HUES64 (cell line): ENCODE measurements around the gene POU2F2.
"Not testable (repeated sequence)": the region's sequence is repeated elsewhere in the genome, so short reads cannot be mapped to it uniquely, and the experiment has no call there.

Experiments used
- H3K27ac ChIP-seq: 2 replicates; pipeline ENCODE4 v1.7.0; 2013; ENCODE audit warnings: low read depth, low read length, inconsistent platforms
- H3K27me3 ChIP-seq: 2 replicates; pipeline ENCODE4 v1.6.1; 2013; ENCODE audit warnings: mild to moderate bottlenecking, low read length; ENCODE audit not compliant: insufficient read depth
- H3K36me3 ChIP-seq: 2 replicates; pipeline ENCODE4 v1.6.1; 2013; ENCODE audit warnings: mild to moderate bottlenecking, low read length; ENCODE audit not compliant: insufficient read depth
- H3K4me1 ChIP-seq: 2 replicates; pipeline ENCODE4 v1.6.1; 2013; ENCODE audit warnings: mild to moderate bottlenecking, low read length, moderate library complexity; ENCODE audit not compliant: insufficient read depth
- H3K4me3 ChIP-seq: 2 replicates; pipeline ENCODE4 v1.5.1; 2013; ENCODE audit warnings: mild to moderate bottlenecking, low read length, moderate library complexity
- H3K9ac ChIP-seq: 2 replicates; pipeline ENCODE4 v1.6.1; 2013; ENCODE audit warnings: mild to moderate bottlenecking, low read depth, low read length
- H3K9me3 ChIP-seq: 2 replicates; pipeline ENCODE4 v1.6.1; 2013; ENCODE audit warnings: low read depth, low read length; ENCODE audit not compliant: insufficient read depth
- WGBS: fragments of 150-250, 120-280 bp; methylation state at CpG from one replicate; pipeline ENCODE4 v1.1.7; 2013; ENCODE audit warnings: missing lambda C conversion rate; 5-methylcytosine and 5-hydroxymethylcytosine counted together

Gene POU2F2

DNA sequence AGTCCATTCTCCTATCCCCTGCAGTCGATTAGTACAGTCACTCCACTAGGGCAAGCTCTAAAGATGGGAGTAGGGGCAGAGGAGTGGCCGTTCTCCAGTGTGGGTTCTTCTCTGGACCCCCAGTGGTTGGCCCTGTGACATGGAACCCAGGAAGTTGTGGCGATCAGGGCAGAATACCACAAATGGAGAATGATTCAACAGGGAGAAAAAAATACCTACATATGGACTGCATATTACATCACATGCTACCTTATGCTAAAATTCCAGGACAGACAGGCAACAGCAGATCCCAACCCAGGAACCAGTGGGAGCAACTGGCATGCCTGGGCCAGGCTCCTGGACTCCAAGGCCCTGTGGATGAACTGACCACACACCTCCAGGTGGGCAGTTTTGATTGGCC is 20.4 kb downstream of the POU2F2 start:
- Histone ChIP-seq H3K4me3 (no peak overlapping the region), H3K9me3 (no peaks in the 10 kb centered on the region), H3K36me3 (no peaks in the 10 kb centered on the region), H3K9ac (no peak overlapping the region), H3K27ac (no peak overlapping the region), H3K4me1 (peaks cover 21% of the 10 kb centered on the region), H3K27me3 (no peaks in the 10 kb centered on the region)
- 82% methylated on average over 3 of the region's 3 CpGs for WGBS

- Histone ChIP-seq H3K4me1 (peaks cover 21% of the 10 kb centered on the region), H3K27ac (no peak overlapping the region), H3K27me3 (no peaks in the 10 kb centered on the region), H3K9ac (no peak overlapping the region), H3K36me3 (no peaks in the 10 kb centered on the region), H3K9me3 (no peaks in the 10 kb centered on the region), H3K4me3 (no peak overlapping the region)
- 87% methylated on average over 1 of the region's 1 CpG for WGBS
Measured at GRCh38 chr19:42111384-42111783, 20.9 kb downstream of the POU2F2 start.

- no peaks in the 10 kb centered on the region for H3K27me3 ChIP-seq
- H3K9me3 ChIP-seq, result no peaks in the 10 kb centered on the region
- H3K36me3 ChIP-seq, result no peaks in the 10 kb centered on the region
- H3K4me1 ChIP-seq, result peaks cover 21% of the 10 kb centered on the region
- no peak overlapping the region for H3K9ac ChIP-seq
- WGBS, result 87% methylated on average over 1 of the region's 1 CpG
- no peak overlapping the region for H3K4me3 ChIP-seq
- no peak overlapping the region for H3K27ac ChIP-seq
Measured at GRCh38 chr19:42110658-42111057, 21.6 kb downstream of the POU2F2 start.

DNA sequence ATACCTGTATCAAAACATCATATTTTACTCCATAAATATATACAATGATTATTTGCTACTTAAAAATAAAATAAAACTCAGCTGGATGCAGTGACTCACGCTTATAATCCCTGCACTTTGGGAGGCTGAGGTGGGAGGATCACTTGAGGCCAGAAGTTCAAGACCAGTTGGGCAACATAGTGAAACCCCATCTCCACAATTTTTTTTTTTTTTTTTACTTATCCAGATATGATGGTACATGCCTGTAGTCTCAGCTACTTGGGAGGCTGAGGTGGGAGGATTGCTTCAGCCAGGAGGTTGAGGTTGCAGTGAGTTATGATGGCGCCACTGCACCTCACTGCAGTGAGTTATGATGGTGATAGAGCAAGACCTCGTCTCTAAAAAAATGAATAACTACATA is 22.4 kb downstream of the POU2F2 start:
- Histone ChIP-seq H3K27ac (no peak overlapping the region), H3K9ac (no peak overlapping the region)
- 94% methylated on average over 2 of the region's 3 CpGs for WGBS

DNA sequence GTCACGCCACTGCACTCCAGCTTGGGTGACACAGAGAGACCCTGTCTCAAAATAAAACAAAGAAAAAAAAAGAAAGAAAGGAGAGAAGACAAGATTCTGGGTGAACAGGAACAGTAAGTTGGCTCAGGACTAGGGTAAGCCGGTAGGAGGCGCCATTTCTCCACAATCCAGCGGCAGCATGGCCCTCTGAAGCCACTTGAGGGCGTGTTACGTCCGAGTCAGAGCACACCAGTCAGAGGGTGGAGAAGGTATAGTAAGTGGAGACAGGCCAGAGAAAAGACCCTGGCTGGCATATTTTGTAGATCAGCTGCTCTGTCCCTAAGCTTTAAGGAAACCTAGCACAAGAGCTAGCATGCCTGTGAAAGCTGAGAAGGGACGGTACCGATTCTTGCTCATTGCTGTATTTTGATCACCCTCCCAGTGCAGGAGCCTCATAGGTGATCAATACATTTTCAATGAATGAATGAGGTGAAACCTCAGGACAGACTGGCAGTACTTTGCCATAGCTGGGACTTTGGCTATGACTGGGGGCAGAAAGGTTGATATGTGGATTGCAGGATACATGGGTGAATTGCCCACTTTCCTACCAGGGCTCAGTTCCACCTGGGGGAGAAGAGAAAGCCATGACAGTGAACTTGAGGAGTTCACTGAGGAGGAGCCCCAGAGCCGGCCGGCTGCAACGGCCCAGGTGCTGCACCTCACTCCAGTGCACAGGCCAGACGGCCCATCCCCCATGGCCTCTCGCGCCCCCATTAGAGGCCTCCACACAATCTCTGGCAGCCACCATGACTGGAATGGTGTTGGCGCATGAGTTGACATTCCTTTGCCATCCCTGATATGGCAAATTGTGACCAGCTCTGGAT is 23.5 kb downstream of the POU2F2 start:
- WGBS, result 40% methylated on average over 16 of the region's 16 CpGs
- H3K27me3 ChIP-seq, result no peaks in the 10 kb centered on the region
- no peak overlapping the region for H3K9ac ChIP-seq
- no peaks in the 10 kb centered on the region for H3K9me3 ChIP-seq
- no peak overlapping the region for H3K4me3 ChIP-seq
- no peaks in the 10 kb centered on the region for H3K36me3 ChIP-seq
- no peak overlapping the region for H3K27ac ChIP-seq
- peaks cover 13% of the 10 kb centered on the region for H3K4me1 ChIP-seq

More for the DNA sequence above, 22.4 kb downstream of the POU2F2 start:
- H3K4me1 ChIP-seq, result peaks cover 21% of the 10 kb centered on the region
- H3K4me3 ChIP-seq, result no peak overlapping the region
- H3K27me3 ChIP-seq, result no peaks in the 10 kb centered on the region
- no peaks in the 10 kb centered on the region for H3K36me3 ChIP-seq
- no peaks in the 10 kb centered on the region for H3K9me3 ChIP-seq

DNA sequence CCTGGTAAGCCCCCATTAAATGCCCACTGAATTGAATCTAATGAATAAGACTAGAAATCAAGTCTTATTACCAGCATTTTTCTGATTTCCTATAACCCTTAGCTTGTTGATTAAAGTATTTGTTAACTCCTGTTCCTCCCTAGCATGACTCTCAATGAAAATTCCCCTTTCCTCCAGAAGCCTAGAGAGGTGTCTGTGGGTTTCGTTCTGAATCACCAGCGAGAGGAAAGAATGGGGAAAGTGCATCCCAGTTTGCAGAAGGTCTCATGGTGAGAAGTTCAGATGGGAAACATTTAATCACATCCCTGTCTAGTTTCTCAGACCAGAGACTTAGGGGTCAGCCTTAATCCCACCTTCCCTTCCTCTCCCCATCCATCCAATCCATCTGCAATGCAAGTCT is 26.9 kb downstream of the POU2F2 start:
- WGBS, result 83% methylated on average over 2 of the region's 2 CpGs
- Histone ChIP-seq H3K9me3 (no peaks in the 10 kb centered on the region), H3K4me3 (no peak overlapping the region), H3K27ac (no peak overlapping the region), H3K9ac (no peak overlapping the region), H3K4me1 (peaks cover 3% of the 10 kb centered on the region), H3K27me3 (no peaks in the 10 kb centered on the region), H3K36me3 (no peaks in the 10 kb centered on the region)

DNA sequence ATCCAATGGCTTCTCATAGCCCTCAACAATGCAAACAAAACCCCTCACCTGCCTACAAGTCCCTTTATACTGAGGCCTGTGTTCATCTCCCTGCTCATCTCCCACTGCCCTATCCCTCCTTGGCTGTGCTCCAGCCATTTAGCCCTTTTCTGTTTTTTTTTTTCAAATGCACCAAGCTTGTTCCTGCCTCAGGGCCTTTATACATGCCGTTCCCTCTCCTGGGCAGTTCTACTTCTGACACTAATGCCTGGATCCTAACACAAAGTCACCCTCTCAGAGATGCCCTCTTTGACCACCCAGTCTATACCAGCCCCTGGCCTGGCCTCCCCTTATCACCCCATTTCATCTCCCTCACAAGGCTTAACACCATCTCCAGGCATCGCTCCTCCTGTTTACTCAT is 29.4 kb downstream of the POU2F2 start:
- Histone ChIP-seq H3K9ac (no peak overlapping the region), H3K36me3 (no peaks in the 10 kb centered on the region), H3K27ac (no peak overlapping the region), H3K4me1 (0 out of 2 replicates have a peak, but pooled peaks cover 6% of the 10 kb centered on the region), H3K9me3 (no peaks in the 10 kb centered on the region), H3K4me3 (no peak overlapping the region), H3K27me3 (no peaks in the 10 kb centered on the region)
- 93% methylated on average over 2 of the region's 2 CpGs for WGBS

DNA sequence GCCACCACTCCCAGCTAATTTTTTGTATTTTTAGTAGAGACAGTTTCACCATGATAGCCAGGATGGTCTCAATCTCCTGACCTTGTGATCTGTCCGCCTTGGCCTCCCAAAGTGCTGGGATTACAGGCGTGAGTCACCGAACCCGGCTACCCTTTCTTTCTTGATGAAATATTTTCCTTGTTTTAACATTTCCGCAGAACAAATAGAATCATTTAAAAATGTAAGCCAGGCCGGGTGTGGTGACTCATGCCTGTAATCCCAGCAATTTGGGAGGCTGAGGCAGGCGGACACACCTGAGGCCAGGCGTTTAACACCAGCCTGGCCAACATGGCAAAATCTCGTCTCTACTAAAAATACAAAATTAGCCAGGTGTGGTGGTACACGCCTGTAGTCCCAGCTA is 32.0 kb downstream of the POU2F2 start:
- H3K9ac ChIP-seq, H3K4me1 ChIP-seq, H3K4me3 ChIP-seq, H3K27ac ChIP-seq, H3K36me3 ChIP-seq, H3K9me3 ChIP-seq, H3K27me3 ChIP-seq: not testable (repeated sequence)
- 95% methylated on average over 10 of the region's 10 CpGs for WGBS

GRCh38 chr19:42099336-42099925 is 32.8 kb downstream of the POU2F2 start:
- Histone ChIP-seq H3K9ac (no peak overlapping the region), H3K4me3 (no peak overlapping the region), H3K36me3 (no peaks in the 10 kb centered on the region), H3K9me3 (no peaks in the 10 kb centered on the region), H3K27ac (no peak overlapping the region), H3K27me3 (no peaks in the 10 kb centered on the region), H3K4me1 (peaks cover 6% of the 10 kb centered on the region; the same call in 1 of the 2 replicates)
- WGBS, result 72% methylated on average over 6 of the region's 6 CpGs

DNA sequence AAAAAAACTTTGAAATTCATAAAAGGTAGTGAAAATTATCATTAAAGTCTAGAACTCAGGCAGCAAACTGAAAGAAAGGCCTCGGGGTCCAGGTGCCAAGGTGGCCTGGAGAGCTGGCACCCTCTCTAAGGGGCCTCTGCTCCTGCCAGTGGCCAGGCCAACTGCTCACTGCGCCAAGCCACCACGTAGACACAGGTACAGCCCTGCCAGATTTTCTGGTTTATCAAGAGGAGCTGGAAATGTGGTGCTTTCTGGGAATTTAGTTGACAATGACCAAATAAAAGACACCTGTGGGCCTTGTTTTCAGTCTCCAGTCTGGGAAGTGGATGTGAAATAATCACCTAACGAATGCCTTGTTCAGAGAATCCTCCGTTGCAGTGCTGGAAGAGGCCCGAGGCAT is 33.5 kb downstream of the POU2F2 start:
- H3K27ac ChIP-seq, result no peak overlapping the region

DNA sequence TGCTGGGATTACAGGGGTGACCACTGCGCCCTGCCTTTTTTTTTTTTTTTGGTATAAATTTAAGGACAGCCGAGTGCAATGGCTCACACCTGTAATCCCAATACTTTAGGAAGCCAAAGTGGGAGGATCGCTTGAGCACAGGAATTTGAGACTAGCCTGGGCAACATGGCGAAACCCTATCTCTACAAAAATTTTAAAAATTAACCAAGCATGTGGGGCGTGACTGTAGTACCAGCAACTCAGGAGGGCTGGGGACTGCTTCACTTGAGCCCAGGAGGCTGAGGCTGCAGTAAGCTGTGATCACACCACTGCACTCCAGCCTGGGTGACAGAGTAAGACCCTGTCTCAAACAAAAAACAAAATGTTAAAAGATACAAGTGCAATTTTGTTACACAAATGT is 34.8 kb downstream of the POU2F2 start:
- Histone ChIP-seq H3K4me3 (no peak overlapping the region), H3K9me3 (no peaks in the 10 kb centered on the region)
- WGBS, result 93% methylated on average over 5 of the region's 5 CpGs

More for the DNA sequence above, 33.5 kb downstream of the POU2F2 start:
- no peak overlapping the region for H3K9ac ChIP-seq
- no peak overlapping the region for H3K4me3 ChIP-seq
- peaks cover 6% of the 10 kb centered on the region; the same call in 1 of the 2 replicates for H3K4me1 ChIP-seq
- no peaks in the 10 kb centered on the region for H3K36me3 ChIP-seq
- no peaks in the 10 kb centered on the region for H3K27me3 ChIP-seq
- WGBS, result 90% methylated on average over 6 of the region's 6 CpGs
- H3K9me3 ChIP-seq, result no peaks in the 10 kb centered on the region

More for the DNA sequence above, 34.8 kb downstream of the POU2F2 start:
- no peak overlapping the region for H3K27ac ChIP-seq
- H3K9ac ChIP-seq, result no peak overlapping the region
- no peaks in the 10 kb centered on the region for H3K36me3 ChIP-seq
- H3K27me3 ChIP-seq, result no peaks in the 10 kb centered on the region
- H3K4me1 ChIP-seq, result peaks cover 6% of the 10 kb centered on the region; the same call in 1 of the 2 replicates
